NCI-H2196 treated with DMSO at 0.1 percent for 48 hours (cell line): Measurements from ENCODE around the gene LEO1.

Source experiments
- DNase-seq: peaks from one replicate; lab custom pipeline; 2025; ENCODE audit not compliant: unreplicated experiment; lab: John Stamatoyannopoulos, UW

LEO1 gene

GRCh38 chr15:51932161-51932560 is 39.4 kb downstream of the LEO1 start:
- DNase-seq: no peak

- DNase-seq: no peak
Observed at GRCh38 chr15:51931638-51932037, 39.9 kb downstream of the LEO1 start.

GRCh38 chr15:51931016-51931415 is 40.6 kb downstream of the LEO1 start:
- no peak for DNase-seq

GRCh38 chr15:51926809-51927208 is 44.8 kb downstream of the LEO1 start:
- DNase-seq: no peak

- DNase-seq: no peak
Observed at GRCh38 chr15:51924156-51925068, 47.2 kb downstream of the LEO1 start.

- DNase-seq: peak; percentile 17
Observed at GRCh38 chr15:51917493-51917892, 54.1 kb downstream of the LEO1 start.

GRCh38 chr15:51912528-51912927 is 59.0 kb downstream of the LEO1 start:
- DNase-seq: no peak

- no peak for DNase-seq
Observed at GRCh38 chr15:51909584-51909983, 62.0 kb downstream of the LEO1 start.

- DNase-seq: no peak
Observed at GRCh38 chr15:51908316-51908715, 63.3 kb downstream of the LEO1 start.

GRCh38 chr15:51907136-51907862 is 64.3 kb downstream of the LEO1 start:
- peak; percentile 30 for DNase-seq

- DNase-seq: no peak
Observed at GRCh38 chr15:51904931-51905330, 66.6 kb downstream of the LEO1 start.

- no peak for DNase-seq
Observed at GRCh38 chr15:51904421-51904820, 67.2 kb downstream of the LEO1 start.

GRCh38 chr15:51889486-51889885 is 82.1 kb downstream of the LEO1 start:
- DNase-seq: no peak

GRCh38 chr15:51888593-51889195 is 82.9 kb downstream of the LEO1 start:
- no peak for DNase-seq
